GM10847 (cell line): Measurements from ENCODE around the gene SNAP47.

ENCODE experiments used
- POLR2A ChIP-seq: IDR thresholded peaks from 2 replicates; pipeline ENCODE4 v1.6.1; 2011; ENCODE audit not compliant: insufficient read length; ENCODE audit errors: extremely low read depth

Gene SNAP47

GRCh38 chr1:227769047-227769935 lies 34.1 kb downstream of the SNAP47 start:
- TF ChIP-seq POLR2A: no peak

- TF ChIP-seq POLR2A: no peak
These were observed 34.8 kb downstream of the SNAP47 start for GRCh38 chr1:227769936-227770494.

GRCh38 chr1:227770812-227771211 lies 35.6 kb downstream of the SNAP47 start:
- no peak for TF ChIP-seq POLR2A

GRCh38 chr1:227771326-227771725 lies 36.1 kb downstream of the SNAP47 start:
- no peak for TF ChIP-seq POLR2A

GRCh38 chr1:227771771-227772170 lies 36.5 kb downstream of the SNAP47 start:
- TF ChIP-seq POLR2A: no peak

GRCh38 chr1:227773558-227773957 lies 38.3 kb downstream of the SNAP47 start:
- no peak for TF ChIP-seq POLR2A

GRCh38 chr1:227774051-227774731 lies 39.0 kb downstream of the SNAP47 start:
- no peak for TF ChIP-seq POLR2A

GRCh38 chr1:227774821-227775661 lies 39.8 kb downstream of the SNAP47 start:
- TF ChIP-seq POLR2A: no peak

GRCh38 chr1:227775841-227776240 lies 40.6 kb downstream of the SNAP47 start:
- no peak for TF ChIP-seq POLR2A

- TF ChIP-seq POLR2A: no peak
These were observed 41.1 kb downstream of the SNAP47 start for GRCh38 chr1:227776331-227776771.

- no peak for TF ChIP-seq POLR2A
These were observed 41.9 kb downstream of the SNAP47 start for GRCh38 chr1:227777156-227777555.

GRCh38 chr1:227777646-227778045 lies 42.4 kb downstream of the SNAP47 start:
- TF ChIP-seq POLR2A: no peak

GRCh38 chr1:227778401-227778947 lies 43.2 kb downstream of the SNAP47 start:
- TF ChIP-seq POLR2A: no peak

GRCh38 chr1:227779021-227779441 lies 43.8 kb downstream of the SNAP47 start:
- no peak for TF ChIP-seq POLR2A

- no peak for TF ChIP-seq POLR2A
These were observed 44.5 kb downstream of the SNAP47 start for GRCh38 chr1:227779685-227780084.
